HepG2 (cell line): ENCODE measurements around the gene NCOA3. TPM values are rescaled to one million over a fixed set of nuclear protein-coding genes. Genes with fewer than 3 reads are reported as not detected.
A peak's percentile ranks its signal among the peaks of the same experiment; 100 is the strongest.

Source experiments
- AKNA ChIP-seq: sonication (generic); formaldehyde crosslinking; IDR thresholded peaks from 2 replicates; pipeline ENCODE4 v1.4.0; 2020; ENCODE audit warnings: missing genetic modification reagents, borderline replicate concordance
- ELF3 ChIP-seq: IDR thresholded peaks from 2 replicates; pipeline ENCODE4 v1.6.1; 2016; ENCODE audit warnings: missing genetic modification reagents, missing compliant biosample characterization
- ESRRA ChIP-seq: sonication (generic); formaldehyde crosslinking; IDR thresholded peaks from 2 replicates; pipeline ENCODE4 v1.5.1; 2020; ENCODE audit warnings: mild to moderate bottlenecking, low read depth, missing genetic modification reagents
- HNRNPLL ChIP-seq: fragments of 200-400 bp; formaldehyde crosslinking; IDR thresholded peaks from 2 replicates; pipeline ENCODE4 v1.6.1; 2017; ENCODE audit warnings: mild to moderate bottlenecking, low read depth, low read length; ENCODE audit not compliant: poor library complexity, severe bottlenecking
- KLF12 ChIP-seq: sonication (generic); formaldehyde crosslinking; IDR thresholded peaks from 2 replicates; pipeline ENCODE4 v1.4.0; 2020; ENCODE audit warnings: missing genetic modification reagents, borderline replicate concordance
- NCOA5 ChIP-seq: sonication (generic); formaldehyde crosslinking; IDR thresholded peaks from 2 replicates; pipeline ENCODE4 v1.4.0; 2020; ENCODE audit warnings: missing genetic modification reagents
- RELA ChIP-seq: sonication (generic); formaldehyde crosslinking; IDR thresholded peaks from 2 replicates; pipeline ENCODE4 v1.4.0; 2020; ENCODE audit warnings: missing genetic modification reagents
- RFX5 ChIP-seq: IDR thresholded peaks from 2 replicates; pipeline ENCODE4 v1.6.1; 2011; ENCODE audit warnings: low read depth, low read length, improper control_type of control experiment
- RORA ChIP-seq: sonication (generic); formaldehyde crosslinking; IDR thresholded peaks from 2 replicates; pipeline ENCODE4 v1.5.0; 2020; ENCODE audit warnings: mild to moderate bottlenecking, missing genetic modification reagents, moderate library complexity
- RXRB ChIP-seq: IDR thresholded peaks from 2 replicates; pipeline ENCODE4 v1.6.1; 2016; ENCODE audit warnings: borderline replicate concordance, missing genetic modification reagents, missing compliant biosample characterization
- SNAI1 ChIP-seq: sonication (generic); formaldehyde crosslinking; IDR thresholded peaks from 2 replicates; pipeline ENCODE4 v1.5.0; 2020; ENCODE audit warnings: mild to moderate bottlenecking, missing genetic modification reagents, borderline replicate concordance
- SP4 ChIP-seq: sonication (generic); formaldehyde crosslinking; IDR thresholded peaks from 2 replicates; pipeline ENCODE4 v1.8.1; 2023; ENCODE audit warnings: mild to moderate bottlenecking, missing genetic modification reagents
- SRY ChIP-seq: sonication (generic); formaldehyde crosslinking; IDR thresholded peaks from 2 replicates; pipeline ENCODE4 v1.8.0; 2022; ENCODE audit warnings: mild to moderate bottlenecking, missing genetic modification reagents
- ZFP37 ChIP-seq: sonication (generic); formaldehyde crosslinking; IDR thresholded peaks from 2 replicates; pipeline ENCODE4 v1.4.0; 2020; ENCODE audit warnings: missing genetic modification reagents, borderline replicate concordance
- ZGPAT ChIP-seq: IDR thresholded peaks from 2 replicates; pipeline ENCODE4 v1.6.1; 2016; ENCODE audit warnings: mild to moderate bottlenecking
- ZMAT3 ChIP-seq: sonication (generic); formaldehyde crosslinking; conservative IDR thresholded peaks from 2 replicates; pipeline ENCODE4 v1.7.0; 2021; ENCODE audit warnings: missing genetic modification reagents
- ZNF362 ChIP-seq: sonication (generic); formaldehyde crosslinking; IDR thresholded peaks from 2 replicates; pipeline ENCODE4 v1.4.0; 2020; ENCODE audit warnings: missing genetic modification reagents, mild to moderate bottlenecking, borderline replicate concordance
- ZNF605 ChIP-seq: sonication (generic); formaldehyde crosslinking; IDR thresholded peaks from 2 replicates; pipeline ENCODE4 v1.8.0; 2022; ENCODE audit warnings: mild to moderate bottlenecking, missing genetic modification reagents
- ZNF704 ChIP-seq: sonication (generic); formaldehyde crosslinking; IDR thresholded peaks from 2 replicates; pipeline ENCODE4 v1.8.1; 2023; ENCODE audit warnings: mild to moderate bottlenecking, inconsistent platforms, moderate library complexity, missing genetic modification reagents, borderline replicate concordance
- ZNF776 ChIP-seq: sonication (generic); formaldehyde crosslinking; IDR thresholded peaks from 2 replicates; pipeline ENCODE4 v1.4.0; 2020; ENCODE audit warnings: mild to moderate bottlenecking, missing genetic modification reagents
- polyA plus RNA-seq, 8 experiments: library from polyadenylated mRNA; depleted of rRNA in 3 of 8; stranded (reverse) in 7 of 8; unstranded in 1 of 8; fragments of >200 nt; fragmentation: Illumina TruSeq in 4 of 8; extraction: Trizol in 4 of 8; gene quantifications; 2 replicates each; pipeline versions ENCODE4 v1.2.1 to v1.2.3, GENCODE V29; 2011 to 2016; ENCODE audit warnings: low read depth in 4 of 8, missing spikeins in 1 of 8, mixed read lengths in 1 of 8; ENCODE audit not compliant: insufficient read depth in 1 of 8
- total RNA-seq, 5 experiments: library from RNA; depleted of rRNA; stranded (reverse); fragments of >200 nt; fragmentation: Illumina TruSeq; extraction: Trizol; gene quantifications; 2 replicates each; pipeline ENCODE4 v1.2.3, GENCODE V29; 2016; ENCODE audit warnings: low read depth in 1 of 5

The NCOA3 gene
- total and polyA plus RNA-seq, 2 of the 13 experiments (the other 11 are each of a cell fraction or from before 2014, with no cell fraction given): 35.0 to 56.8 TPM

- TF ChIP-seq RORA (no peak), ZNF362 (peak; percentile 34; the same call in 1 of the 2 replicates), RXRB (CRISPR knock-in tag) (peak; percentile 62; the same call in 1 of the 2 replicates), RFX5 (no peak), ZGPAT (CRISPR knock-in tag) (peak; percentile 83), RELA (no peak), HNRNPLL (no peak), SNAI1 (CRISPR knock-in tag) (peak; percentile 92; the same call in 1 of the 2 replicates), ZNF704 (CRISPR knock-in tag) (no peak), ELF3 (peak; percentile 64), AKNA (CRISPR knock-in tag) (no peak), ESRRA (peak; percentile 81; the same call in 1 of the 2 replicates), ZMAT3 (CRISPR knock-in tag) (0 out of 2 replicates have a peak, but pooled peaks have one; percentile 41), SRY (CRISPR knock-in tag) (no peak; the same call in 1 of the 2 replicates), KLF12 (CRISPR knock-in tag) (peak; percentile 15; the same call in 1 of the 2 replicates), ZNF776 (no peak), NCOA5 (CRISPR knock-in tag) (no peak), SP4 (CRISPR knock-in tag) (peak; percentile 50; the same call in 1 of the 2 replicates), ZFP37 (CRISPR knock-in tag) (no peak), ZNF605 (CRISPR knock-in tag) (peak; percentile 87)
Observed at GRCh38 chr20:47493175-47493962, 8.3 kb upstream of the NCOA3 start (continued).
